Amygdala (tissue), 56 donors: ENCODE results near the gene MCF2L2.
"Not testable (repeated sequence)": the region's sequence is repeated elsewhere in the genome, so short reads cannot be mapped to it uniquely, and the experiment has no call there.

Source experiments
- DNase-seq, 56 donors: peaks; one replicate each; lab custom pipeline; 2025; lab: John Stamatoyannopoulos, UW

The MCF2L2 gene

DNA sequence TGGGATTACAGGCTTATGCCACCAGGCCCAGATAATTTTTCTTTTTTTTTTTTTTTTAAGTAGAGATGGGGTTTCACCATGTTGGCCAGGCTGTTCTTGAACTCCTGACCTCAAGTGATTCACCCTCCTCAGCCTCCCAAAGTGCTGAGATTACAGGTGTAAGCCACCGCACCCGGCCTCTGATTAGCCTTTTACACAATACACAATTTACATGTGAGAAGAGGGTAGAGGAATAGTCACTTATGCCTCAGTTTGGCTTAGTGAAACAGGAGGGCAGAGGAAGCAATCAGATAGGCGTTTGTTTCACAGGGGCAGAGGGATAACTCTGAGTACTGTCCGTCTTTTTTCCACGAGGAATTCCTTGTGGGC lies 56.8 kb downstream of the MCF2L2 start:
- DNase-seq, result not testable (repeated sequence)

DNA sequence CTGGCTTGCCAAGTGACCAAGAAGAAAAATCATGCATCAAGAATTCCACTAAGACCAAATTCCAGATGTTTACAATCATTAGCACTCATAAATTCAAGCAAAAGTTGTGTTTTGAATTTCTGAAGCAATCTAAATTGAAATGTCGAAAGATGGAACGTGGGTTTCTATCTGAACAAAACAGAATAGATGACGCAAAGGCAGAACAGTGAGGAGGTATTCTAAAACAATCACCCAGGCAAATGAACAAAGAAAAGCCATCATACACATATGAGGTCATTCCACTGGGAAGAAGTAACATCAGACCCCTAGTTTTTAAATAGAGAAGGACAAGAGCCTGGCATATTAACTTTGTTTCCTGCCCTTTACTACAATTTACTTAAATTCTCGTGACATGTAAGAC lies 58.0 kb downstream of the MCF2L2 start:
- no peak for DNase-seq

DNA sequence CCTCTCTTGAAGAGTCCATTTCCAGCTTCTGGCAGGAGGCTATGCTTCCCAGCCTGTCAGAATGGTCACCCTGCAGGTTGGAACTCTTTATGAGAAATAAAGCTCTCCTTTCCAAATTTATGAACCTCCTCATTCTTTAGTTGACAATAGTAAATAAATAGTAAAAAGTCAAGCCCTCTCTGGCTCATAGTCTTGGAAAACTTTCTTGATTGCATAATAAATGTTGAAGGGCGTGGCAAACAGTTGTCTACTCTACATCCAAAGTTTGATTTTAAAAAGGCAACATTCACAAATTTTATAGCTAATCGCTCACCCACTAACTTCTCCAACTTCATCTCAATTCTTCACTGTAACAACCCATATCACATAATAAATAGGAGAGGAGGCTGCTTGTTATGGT lies 58.8 kb downstream of the MCF2L2 start:
- no peak for DNase-seq

DNA sequence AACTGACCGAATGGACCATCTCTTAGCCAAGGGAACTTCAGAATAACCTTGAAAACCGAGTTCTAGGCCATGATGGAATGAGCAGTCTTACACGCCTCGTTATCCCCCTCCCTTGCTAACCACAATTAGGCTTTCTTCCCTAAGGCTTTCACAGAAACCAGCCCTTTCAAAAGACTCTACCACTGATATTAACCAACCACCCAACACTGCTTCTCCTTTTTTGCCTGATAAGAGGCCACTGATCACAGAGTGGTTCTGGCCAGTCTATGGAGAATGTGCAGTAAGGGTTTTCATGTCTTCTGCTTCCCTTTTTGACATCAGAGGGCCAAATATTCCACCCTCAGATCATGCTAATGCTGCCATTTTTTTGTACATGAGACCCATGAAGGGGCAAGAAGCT lies 59.3 kb downstream of the MCF2L2 start:
- peak in 1 of 56 donors; percentile 8 for DNase-seq

DNA sequence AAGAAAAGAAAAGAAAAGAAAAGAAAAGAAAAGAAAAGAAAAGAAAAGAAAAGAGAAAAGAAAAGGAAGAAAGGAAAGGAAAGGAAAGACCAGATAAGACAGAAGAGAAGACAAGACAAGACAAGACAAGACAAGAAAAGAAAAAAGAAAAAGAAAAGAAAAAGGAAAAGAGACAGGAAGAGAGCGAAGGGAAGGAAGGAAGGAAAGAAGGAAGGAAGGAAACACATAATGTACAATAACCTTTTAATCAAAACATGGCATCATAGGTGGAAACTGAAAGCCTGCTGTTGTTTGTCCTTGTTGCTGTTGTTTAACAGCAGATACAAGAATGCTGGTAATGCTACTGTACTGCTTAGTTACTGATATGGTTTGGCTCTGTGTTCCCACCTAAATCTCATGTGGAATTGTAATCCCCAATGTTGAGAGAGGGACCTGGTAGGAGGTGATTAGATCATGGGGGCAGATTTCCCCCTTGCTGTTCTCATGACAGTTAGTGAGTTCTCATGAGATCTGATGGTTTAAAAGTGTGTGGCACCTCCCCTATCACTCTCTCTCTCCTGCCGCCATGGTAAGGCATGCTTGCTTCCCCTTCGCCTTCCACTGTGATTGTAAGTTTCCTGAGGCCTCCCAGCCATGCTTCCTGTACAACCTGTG lies 67.3 kb downstream of the MCF2L2 start:
- no peak for DNase-seq

DNA sequence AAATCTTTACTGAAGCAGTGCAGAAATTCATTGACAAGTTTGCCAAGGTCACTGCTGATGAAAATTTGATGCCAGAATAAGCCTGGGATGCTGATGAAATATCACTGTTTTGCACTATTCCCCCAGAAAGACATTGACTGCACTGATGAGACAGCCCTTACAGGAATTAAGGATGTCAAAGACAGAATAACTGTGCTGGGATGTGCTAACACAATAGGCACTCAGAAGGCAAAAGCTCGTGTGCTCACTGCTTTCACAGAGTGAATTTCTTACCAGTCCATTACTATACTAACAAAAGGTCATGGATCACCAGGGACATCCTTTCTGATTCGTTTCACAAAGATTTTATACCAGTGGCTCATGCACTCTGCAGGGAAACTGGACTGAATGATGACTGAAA lies 69.4 kb downstream of the MCF2L2 start:
- no peak for DNase-seq

DNA sequence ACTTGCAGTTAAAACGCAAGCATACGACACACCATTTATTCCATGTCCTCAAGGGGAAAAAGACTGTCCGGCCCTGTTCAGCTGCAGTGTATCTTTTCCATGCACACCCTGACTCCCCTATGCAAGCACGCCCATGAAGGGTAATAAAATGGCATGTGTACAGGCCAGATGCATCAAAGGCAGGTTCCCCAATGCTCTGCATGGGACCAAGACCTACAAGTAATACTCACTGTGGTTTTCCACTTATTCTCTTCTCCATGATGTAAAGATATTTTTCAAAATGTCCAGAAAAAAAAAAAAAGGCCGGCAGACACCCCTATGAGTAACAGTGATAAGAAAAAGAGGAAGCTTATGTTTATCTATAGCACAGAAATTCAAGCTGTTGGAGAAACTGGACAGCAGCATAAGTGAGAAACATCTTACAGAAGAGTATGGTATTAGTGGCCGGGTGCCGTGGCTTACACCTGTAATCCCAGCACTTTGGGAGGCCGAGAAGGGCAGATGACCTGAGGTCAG lies 70.8 kb downstream of the MCF2L2 start:
- DNase-seq, result no peak

DNA sequence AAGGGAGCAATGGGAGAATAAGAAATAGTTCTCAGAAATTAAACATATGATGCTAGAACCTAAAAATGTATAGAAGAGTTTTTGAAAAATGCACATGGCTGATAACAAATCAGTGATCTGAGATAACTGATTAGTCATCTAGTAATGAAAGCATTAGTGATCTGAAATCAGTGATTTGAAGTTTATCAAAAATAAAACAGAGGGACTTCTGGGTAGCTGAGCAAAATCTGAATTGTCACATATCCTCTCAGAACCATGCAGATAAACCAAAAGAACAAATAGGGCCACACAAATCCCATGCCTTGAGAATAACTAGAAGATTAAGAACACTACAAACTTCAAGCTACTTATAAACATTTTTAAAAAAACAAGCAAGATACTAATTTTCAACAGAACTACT lies 71.5 kb downstream of the MCF2L2 start:
- DNase-seq, result no peak

DNA sequence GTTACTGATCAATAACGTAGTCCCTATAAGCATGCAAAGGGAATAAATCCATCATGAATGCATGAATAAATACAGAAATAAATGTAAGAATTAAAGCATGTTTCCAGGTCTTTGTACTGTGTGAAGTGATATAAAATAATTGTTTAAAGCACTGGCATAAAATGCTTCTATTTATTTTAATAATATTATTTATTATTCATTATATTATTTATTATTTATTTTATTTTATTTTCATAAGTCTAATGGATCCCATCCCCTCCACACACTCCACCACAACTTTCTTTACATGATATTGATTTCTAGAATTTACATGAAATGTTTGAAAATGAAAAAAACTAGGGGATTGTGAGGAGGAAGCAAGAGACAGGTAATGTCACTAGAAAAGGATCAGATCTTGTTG lies 73.5 kb downstream of the MCF2L2 start:
- no peak for DNase-seq

DNA sequence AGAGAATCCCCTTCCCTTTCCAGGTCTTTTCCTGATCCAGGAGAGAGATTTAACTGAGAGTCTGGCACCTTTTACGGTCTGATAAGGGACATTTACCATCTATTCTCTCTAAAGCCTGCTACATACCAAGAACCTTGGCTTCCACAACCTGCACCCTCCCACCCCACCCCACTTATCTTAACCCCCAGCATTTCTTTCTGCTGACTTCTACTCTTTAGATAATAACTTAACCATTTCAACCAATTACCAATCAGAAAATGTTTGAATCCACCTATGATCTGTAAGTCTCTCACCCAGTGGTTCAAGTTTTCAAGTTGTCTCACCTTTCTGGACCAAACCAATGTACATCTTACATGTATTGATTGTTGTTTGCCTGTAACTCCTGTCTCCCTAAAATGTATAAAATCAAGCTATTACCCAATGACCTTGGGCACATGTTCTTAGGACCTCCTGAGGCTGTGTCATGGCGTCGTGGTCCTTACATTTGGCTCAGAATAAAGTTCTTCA lies 74.0 kb downstream of the MCF2L2 start:
- no peak for DNase-seq

DNA sequence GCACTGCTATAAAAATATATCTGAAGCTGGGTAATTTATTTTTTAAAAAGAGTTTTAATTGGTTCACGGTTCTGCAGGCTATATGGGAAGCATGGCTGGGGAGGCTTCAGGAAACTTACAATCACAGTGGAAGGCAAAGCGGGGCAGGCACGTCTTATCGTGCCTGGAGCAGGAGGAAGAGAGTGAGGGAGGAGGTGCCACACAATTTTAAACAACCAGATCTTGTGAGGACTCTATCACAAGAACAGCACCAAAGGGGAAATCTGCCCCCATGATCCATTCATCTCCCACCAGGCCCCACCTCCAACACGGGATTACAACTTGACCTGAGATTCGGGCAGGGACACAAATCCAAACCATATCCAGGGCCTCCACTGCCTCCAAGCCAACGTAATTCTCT lies 75.0 kb downstream of the MCF2L2 start:
- DNase-seq, result no peak

DNA sequence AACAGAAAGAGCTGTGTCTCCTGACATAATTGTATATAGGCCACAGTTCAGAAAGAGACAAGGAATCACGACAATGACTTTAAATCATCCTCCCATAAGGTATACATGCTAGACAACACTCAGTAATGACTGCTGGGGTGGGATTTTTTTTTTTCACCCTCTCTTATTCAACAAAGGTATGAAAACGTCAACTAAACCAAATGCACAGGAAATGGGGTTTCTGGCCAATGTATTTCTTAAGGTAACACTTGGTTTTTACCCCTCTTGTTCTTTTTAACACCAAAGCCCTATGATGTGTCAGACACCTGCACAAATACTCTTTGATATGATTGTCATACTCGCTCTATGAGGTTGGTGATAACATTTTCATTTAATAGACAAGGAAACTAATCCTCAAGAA lies 78.3 kb downstream of the MCF2L2 start:
- DNase-seq, result no peak

DNA sequence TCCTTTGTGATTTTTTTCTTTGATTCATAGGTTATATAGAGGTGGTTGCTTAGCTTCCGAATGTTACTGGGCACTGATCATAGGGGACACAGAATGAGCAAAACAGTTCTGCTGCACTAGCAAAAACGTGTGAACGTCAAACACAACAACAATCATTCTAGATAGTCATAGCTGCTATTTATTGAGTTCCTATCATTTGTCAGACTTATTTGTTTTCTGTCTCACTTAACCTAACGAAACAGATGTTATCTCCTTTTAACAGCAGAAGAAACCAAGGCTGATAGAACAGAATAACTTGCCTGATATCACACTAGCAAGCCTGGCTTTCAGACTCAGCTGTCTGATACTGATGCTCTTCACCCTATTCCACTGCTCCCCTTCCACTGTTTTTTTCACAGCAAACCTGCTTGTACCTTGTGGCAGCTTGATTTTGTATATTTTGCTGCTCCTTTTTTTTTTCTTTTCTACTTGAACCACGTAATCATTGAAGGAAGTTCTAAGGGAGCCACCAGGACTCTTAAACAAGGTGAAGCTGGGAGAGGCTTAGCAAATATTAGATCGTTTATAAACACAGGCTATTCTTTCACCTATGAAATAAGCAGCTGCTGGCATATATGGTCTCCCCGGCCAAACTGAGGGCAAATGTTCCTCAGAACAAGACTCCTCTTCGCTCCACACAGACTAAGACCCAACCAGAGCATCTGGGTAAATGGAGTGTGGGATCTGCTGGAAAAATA lies 78.8 kb downstream of the MCF2L2 start:
- DNase-seq, result no peak

DNA sequence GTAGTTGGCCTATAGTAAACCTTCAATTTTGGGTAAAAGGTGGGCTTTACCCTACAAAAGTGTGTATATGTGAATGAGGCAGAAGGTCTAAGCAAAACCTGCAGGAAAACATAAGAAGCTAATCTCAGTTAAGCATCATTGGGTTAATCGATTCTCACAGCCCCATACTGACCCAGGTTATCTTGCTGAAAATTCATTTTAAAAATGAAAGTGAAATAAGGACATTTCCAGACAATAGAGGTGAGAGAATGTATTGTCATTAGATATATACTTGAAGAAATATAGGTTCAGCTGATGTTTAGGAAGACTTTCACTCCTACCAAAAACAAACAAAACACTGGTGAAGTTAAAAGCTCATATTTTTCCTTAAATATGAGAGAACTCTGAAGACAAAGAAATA lies 85.6 kb downstream of the MCF2L2 start:
- no peak for DNase-seq

DNA sequence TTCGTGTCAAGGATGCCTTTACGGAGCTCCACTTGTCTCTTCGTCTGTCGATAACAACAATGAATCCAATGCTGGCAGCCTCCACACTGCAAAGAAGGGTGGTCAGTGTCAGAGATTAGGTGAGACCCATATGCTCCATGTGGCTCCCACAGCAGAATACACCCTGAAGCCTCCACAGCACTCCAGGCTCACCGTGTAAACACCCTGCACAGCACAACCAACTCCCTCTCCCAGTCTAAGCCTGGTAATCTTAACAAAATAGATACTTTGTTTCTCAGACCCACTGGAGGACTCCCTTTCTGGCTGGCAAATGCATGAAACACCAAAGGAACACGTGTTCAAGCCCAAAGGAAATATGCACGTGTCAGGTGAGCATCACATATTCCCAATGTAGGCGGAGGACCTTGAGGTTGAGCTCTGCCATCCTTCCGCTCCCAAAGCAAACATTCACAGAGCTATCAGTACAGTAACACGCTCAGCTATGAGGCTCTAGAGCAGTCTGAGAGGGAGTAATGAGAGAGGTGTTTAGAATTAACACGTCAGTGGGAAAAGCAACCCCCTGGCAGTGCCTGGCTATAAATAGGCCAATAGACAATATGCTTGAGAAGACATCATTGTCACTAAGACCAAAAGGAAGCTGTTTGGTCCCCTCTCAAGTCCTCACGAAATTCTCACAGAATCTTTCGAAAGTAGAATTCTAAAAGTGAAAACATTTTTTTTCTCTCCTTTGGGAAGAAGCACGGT lies 86.7 kb downstream of the MCF2L2 start:
- DNase-seq, result peak in 1 of 56 donors; percentile 4

DNA sequence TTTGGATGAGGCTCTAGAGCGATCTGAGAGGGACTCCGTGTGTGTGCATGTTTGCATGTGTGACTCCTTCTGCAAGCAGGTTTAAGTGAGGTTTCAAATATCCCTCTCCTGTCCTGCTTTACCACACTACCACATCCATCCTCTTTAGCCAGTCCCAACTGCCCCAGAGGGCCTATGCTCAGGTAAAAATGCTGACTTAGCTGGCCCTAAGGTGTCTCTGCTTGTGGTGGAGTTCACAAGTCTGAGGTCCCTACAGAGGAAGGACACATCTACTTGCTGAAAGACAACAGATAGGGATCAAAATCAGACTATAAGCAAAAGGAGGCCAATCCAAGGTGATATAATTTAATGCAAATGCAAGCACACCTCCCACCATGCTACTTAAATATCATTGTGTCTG lies 88.2 kb downstream of the MCF2L2 start:
- no peak for DNase-seq

DNA sequence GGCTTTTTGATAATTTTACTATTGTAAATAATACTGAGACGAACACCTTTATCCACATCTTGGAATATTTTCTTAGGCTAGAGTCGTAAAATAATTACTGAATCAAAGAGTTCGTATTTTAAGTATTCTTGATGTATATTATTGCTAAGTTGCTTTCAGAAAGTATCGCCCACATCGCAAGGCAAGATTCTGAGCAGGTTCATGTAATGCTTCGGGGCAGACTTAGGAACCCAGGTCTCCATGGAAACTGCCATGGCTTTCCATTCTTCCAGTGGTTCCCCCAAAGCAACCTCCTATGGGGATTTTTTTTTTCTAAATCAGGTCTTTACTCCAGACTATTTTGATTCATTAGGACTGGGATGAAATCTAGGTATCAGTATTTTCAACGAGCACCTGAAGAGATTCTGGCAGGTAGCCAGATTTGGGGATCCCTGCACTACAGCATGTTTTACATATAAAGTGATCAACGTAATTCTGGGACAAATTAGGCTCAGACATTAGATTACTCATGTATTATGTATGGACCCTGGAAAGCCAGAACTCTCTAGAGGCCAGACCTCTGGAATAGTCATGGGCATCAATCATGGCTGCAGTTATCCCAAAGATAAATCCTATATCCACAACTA lies 88.8 kb downstream of the MCF2L2 start:
- DNase-seq, result no peak

DNA sequence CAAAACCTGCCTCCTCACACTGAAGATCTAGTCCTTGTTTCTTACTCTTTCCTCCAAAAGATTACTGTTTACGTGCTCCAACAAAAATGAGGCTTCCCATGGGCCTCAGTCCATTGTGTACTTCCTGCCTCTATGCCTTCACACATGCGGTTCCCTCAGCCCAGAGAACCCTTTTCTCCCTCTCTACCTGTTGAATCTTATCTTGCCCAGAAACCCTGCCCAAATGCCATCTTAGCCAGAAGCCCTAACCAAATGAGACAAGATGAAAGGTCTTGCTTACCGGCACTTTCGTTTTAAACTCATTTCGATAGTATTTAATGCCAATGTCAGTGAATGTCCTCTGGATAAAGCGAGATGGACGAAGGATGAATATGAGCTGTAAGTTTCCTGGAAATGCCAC lies 89.9 kb downstream of the MCF2L2 start:
- DNase-seq, result no peak

DNA sequence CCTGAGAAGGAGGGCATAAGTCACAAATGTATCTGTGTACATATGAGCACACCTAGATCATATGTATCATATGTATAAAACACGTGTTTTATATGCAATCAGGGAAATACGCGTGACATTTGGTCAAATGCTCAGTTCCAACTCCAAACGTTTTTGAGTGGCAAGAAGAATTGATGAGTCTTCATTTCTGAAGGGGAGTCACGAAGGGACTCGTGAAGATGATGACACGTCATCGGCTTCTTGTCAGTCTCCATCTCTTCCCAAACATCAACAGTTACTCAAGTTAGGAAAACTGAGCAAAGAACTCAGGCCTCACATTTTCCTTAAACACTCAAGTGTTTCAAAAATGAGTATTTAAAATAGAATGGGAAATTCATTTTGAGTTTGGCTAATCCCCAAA lies 95.9 kb downstream of the MCF2L2 start:
- DNase-seq, result no peak

DNA sequence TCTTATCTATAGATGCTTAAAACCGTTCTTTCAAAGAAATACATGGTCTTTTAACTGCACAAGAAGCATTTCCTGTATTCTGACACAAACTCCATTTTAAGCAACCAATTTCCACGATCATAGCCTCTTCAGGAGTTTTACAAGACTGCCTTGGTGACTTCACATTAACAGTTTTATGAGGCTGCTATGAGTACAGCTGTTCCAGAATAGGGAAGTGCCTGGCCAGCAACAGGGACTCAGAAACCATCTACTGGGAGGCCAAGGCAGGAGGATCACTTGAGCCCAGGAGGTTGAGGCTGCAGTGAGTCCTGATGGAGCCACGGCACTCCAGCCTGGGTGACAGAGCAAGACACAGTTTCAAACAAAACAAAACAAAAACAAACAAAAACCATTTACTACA lies 96.9 kb downstream of the MCF2L2 start:
- no peak for DNase-seq

DNA sequence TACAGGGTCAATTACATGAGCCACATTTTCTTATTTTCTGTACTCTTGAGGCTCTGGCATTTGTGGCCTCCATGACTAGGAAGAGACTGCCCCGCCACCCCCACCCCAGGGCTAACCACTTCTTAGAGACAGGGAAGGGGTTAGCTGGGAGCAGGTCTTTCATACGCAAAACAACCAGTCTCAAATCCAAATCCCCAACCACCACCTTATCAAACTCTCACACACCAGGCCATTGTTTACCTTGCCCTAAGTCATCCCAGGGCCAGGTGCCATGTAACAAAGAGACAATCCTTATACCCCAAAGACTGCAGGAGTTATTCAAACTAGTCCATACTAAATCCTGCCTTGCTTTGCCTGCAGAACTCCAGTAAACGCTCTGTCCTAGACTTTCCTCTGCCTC lies 97.5 kb downstream of the MCF2L2 start:
- no peak for DNase-seq
